Measurements from ENCODE around the gene CCDC167. TPM values are rescaled to one million over a fixed set of nuclear protein-coding genes. Genes with fewer than 3 reads are reported as not detected.

The CCDC167 gene
- total and polyA plus RNA-seq, 2 of the 8 experiments (the other 6 are each of a cell fraction or from before 2014, with no cell fraction given), result 11.0 to 26.5 TPM

DNA sequence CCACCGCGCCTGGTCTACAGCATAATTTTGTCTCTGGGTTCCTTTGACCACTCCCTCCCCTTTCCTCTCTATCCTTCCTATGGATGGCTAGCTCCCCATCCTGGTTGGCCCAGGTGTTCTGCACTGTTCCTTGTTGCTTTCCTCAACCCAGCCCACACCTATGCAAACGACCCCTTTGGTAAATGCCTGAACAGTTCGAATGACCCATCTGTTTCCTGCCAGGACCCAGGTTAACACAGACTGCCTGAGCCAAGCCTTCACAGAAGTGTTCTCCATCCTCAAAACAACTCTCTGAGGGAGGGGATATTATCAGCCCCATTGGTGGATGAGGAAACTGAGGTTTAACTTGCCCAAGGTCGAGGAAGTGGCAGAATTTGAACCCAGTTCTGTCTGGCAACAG lies 44.8 kb upstream of the CCDC167 start:
- ChIA-PET CTCF (ENCODE audit: partially characterized antibody) (interaction anchor here (0.6 to 5.5 kb wide), 5 partner anchors 11 to 50 kb away, joined by 3 to 42 read pairs (median 4); no protein-coding TSS in a partner anchor), POLR2A (ENCODE audit: partially characterized antibody) (interaction anchor here (1.0 kb wide), 2 partner anchors 9 to 19 kb away, joined by 3 to 4 read pairs; no protein-coding TSS in a partner anchor)

More for the DNA sequence above, 44.8 kb upstream of the CCDC167 start:
- Histone ChIP-seq H3K4me3 (ENCODE audit: extremely low read depth in 1 of 4, insufficient read depth in 2 of 4, low read depth in 3 of 4, low read length in 4 of 4) (no peak overlapping the region), H3K27ac (ENCODE audit: low read depth, low read length) (no peak overlapping the region), H2BK15ac (ENCODE audit: low read length) (no peak overlapping the region), H3K23me2 (ENCODE audit: low read depth, low read length) (no peaks in the 10 kb centered on the region), H2BK5ac (ENCODE audit: low read depth, low read length) (no peak overlapping the region), H2BK20ac (ENCODE audit: low read length) (no peak overlapping the region), H3K14ac (ENCODE audit: insufficient read length) (no peak overlapping the region), H3K4me2 (ENCODE audit: insufficient read depth in 1 of 2, low read depth in 2 of 2, low read length in 2 of 2) (no peak overlapping the region), H4K8ac (ENCODE audit: extremely low read depth, insufficient read depth, low read length) (no peak overlapping the region), H3K56ac (replicated peaks; ENCODE audit: insufficient read length, low read depth, low read length) (no peak overlapping the region), H3K18ac (ENCODE audit: extremely low read depth, low read length) (no peak overlapping the region), H4K5ac (ENCODE audit: insufficient read length, low read depth, low read length) (no peak overlapping the region), H2BK120ac (replicated peaks; ENCODE audit: low read depth, low read length) (no peak overlapping the region), H4K91ac (replicated peaks; ENCODE audit: insufficient read length, low read length) (no peak overlapping the region), H3K27me3 (replicated peaks in 1 of 4; ENCODE audit: control insufficient read depth in 3 of 4, extremely low read depth in 1 of 4, insufficient read depth in 3 of 4, low read length in 3 of 4) (no peaks in the 10 kb centered on the region; a peak in 1 of 7 replicates), H3K79me2 (ENCODE audit: control insufficient read depth in 1 of 2, insufficient read depth in 2 of 2, low read length in 2 of 2) (no peaks in the 10 kb centered on the region), H2AFZ (ENCODE audit: low read length) (no peak overlapping the region), H3K4ac (replicated peaks; ENCODE audit: insufficient read length, low read depth, low read length) (no peak overlapping the region), H3K9ac (replicated peaks in 1 of 4; ENCODE audit: extremely low read depth in 1 of 4, low read depth in 3 of 4, low read length in 3 of 4) (no peak overlapping the region), H4K20me1 (replicated peaks in 1 of 2; ENCODE audit: control insufficient read depth in 1 of 2, insufficient read depth in 2 of 2, low read length in 2 of 2) (no peaks in the 10 kb centered on the region), H3K79me1 (ENCODE audit: low read depth, low read length) (no peaks in the 10 kb centered on the region), H3K23ac (ENCODE audit: insufficient read length) (no peak overlapping the region), H2BK12ac (ENCODE audit: low read depth, low read length) (no peak overlapping the region), H3K4me1 (replicated peaks in 1 of 4; ENCODE audit: control insufficient read depth in 3 of 4, insufficient read depth in 4 of 4, low read length in 3 of 4) (no peaks in the 10 kb centered on the region; a peak in 1 of 7 replicates), H3K36me3 (ENCODE audit: control insufficient read depth in 2 of 4, insufficient read depth in 4 of 4, low read length in 3 of 4) (no peaks in the 10 kb centered on the region), H2AK5ac (ENCODE audit: low read depth, low read length) (no peak overlapping the region), H3K9me3 (ENCODE audit: insufficient read depth in 2 of 2, low read depth in 1 of 2, low read length in 1 of 2) (no peaks in the 10 kb centered on the region)
- TF ChIP-seq YY1 (IDR thresholded peaks at IDR 0.05; ENCODE audit: low read depth, low read length), result no peak
- WGBS, 2 experiments (ENCODE audit: extremely low coverage in 1 of 2, insufficient coverage in 1 of 2, insufficient read length in 1 of 2, insufficient replicate concordance in 2 of 2, low coverage in 1 of 2, low lambda C conversion rate in 2 of 2, missing lambda C conversion rate in 1 of 2), result 80% methylated on average over 5 of the region's 5 CpGs; no CpG with 5 or more reads in 1 of the 2 experiments
- FAIRE-seq (no peak), DNase-seq (ENCODE audit: low read depth in 1 of 2, low spot score in 2 of 2) (no peak)
